KOPT-K1 (cell line): ENCODE results near the gene ZNF236.
A peak's percentile ranks its signal among the peaks of the same experiment; 100 is the strongest.
"Not testable (repeated sequence)": the region's sequence is repeated elsewhere in the genome, so short reads cannot be mapped to it uniquely, and the experiment has no call there.

ENCODE experiments used
- H3K27ac ChIP-seq: fragments of 200-600 bp; sonication (generic); 2 replicates; pipeline ENCODE4 v1.5.1; 2016; ENCODE audit warnings: antibody characterized with exemption, mild to moderate bottlenecking, low read depth, low read length; ENCODE audit not compliant: poor library complexity, severe bottlenecking
- H3K36me3 ChIP-seq: fragments of 200-600 bp; sonication (generic); 2 replicates; pipeline ENCODE4 v1.5.1; 2017; ENCODE audit warnings: antibody characterized with exemption, mild to moderate bottlenecking, low read length, moderate library complexity; ENCODE audit not compliant: insufficient read depth
- H3K9me3 ChIP-seq: fragments of 200-600 bp; sonication (generic); 2 replicates; pipeline ENCODE4 v1.5.1; 2017; ENCODE audit warnings: antibody characterized with exemption, low read length, mild to moderate bottlenecking; ENCODE audit not compliant: insufficient read depth, poor library complexity, severe bottlenecking

Gene ZNF236

DNA sequence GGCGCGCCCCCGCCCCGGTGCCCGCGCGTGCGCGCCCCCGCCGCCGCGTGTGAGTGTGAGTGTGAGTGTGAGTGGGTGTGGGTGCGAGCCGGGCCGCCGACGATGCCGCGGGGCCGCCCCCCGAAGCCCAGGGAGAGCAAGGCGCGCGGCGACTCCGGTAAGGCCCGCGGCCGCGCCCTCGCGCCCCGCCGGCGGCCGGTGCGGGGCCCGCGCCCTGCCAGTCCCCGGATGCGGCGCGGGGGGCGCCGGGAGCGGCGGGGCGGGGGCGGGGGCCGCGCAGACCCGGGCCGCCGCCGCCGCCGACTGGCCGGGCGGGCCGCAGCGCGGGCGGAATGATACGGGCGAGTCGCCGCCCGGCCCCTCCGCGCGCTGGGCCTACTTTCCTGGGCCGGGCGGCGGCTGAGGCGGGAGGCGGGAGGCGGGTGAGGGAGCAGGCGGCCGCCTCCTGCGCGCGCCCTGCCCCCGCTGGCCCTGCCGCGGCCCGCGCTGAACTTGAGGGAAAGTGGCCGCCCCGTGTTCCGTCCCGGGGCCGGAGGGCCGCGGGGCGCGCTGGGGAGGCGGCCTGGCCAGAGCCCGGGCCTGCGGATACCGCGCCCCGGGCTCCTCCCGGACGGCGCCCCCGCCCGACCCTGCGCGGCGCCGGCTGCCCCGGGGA, at the start of gene ZNF236:
Gene ZNF236, plus strand, starts transcription at position 52 of the 655 bp plus-strand sequence. Its CDS starts 51 bp downstream, at position 103.
- H3K9me3 ChIP-seq = no peaks in the 10 kb centered on the region
- H3K36me3 ChIP-seq = peaks cover 18% of the 10 kb centered on the region; the same call in 1 of the 2 replicates
- peak within 1 kb of the TSS; percentile 96 for H3K27ac ChIP-seq

DNA sequence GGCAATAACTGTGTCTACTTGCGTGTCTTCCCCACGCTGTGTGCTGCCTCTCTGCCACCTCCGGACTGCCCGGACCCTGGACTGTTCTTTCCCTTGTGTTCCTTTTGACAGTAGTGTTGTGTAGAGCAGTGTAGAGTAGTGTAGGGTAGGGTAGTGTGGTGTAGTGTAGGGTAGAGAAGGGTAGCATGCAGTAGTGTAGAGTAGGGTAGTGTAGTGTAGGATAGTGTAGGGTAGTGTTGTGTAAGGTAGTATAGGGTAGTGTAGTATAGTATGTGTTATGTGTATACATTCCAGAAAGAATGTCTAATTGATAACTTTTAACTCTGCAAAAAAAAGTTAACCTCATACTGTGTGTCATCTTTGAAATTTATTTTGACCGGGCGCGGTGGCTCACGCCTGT, 49.7 kb upstream of the ZNF236 start:
- Histone ChIP-seq H3K27ac (no peak overlapping the region), H3K9me3 (no peaks in the 10 kb centered on the region)

DNA sequence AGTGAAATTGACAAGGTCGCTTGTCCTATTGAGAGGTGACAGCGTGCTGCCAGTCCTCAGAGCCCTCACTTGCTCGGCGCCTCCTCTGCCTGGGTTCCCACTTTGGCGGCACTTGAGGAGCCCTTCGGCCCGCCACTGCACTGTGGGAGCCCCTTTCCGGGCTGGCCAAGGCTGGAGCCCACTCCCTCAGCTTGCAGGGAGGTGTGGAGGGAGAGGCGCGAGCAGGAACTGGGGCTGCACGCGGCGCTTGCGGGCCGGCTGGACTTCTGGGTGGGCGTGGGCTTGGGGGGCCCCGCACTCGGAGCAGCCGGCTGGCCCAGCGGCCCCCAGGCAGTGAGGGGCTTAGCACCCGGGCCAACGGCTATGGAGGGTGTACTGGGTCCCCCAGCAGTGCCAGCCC, 45.3 kb upstream of the ZNF236 start:
- H3K27ac ChIP-seq, H3K9me3 ChIP-seq: not testable (repeated sequence)

More for the DNA sequence above, 49.7 kb upstream of the ZNF236 start:
- no peaks in the 10 kb centered on the region for H3K36me3 ChIP-seq

DNA sequence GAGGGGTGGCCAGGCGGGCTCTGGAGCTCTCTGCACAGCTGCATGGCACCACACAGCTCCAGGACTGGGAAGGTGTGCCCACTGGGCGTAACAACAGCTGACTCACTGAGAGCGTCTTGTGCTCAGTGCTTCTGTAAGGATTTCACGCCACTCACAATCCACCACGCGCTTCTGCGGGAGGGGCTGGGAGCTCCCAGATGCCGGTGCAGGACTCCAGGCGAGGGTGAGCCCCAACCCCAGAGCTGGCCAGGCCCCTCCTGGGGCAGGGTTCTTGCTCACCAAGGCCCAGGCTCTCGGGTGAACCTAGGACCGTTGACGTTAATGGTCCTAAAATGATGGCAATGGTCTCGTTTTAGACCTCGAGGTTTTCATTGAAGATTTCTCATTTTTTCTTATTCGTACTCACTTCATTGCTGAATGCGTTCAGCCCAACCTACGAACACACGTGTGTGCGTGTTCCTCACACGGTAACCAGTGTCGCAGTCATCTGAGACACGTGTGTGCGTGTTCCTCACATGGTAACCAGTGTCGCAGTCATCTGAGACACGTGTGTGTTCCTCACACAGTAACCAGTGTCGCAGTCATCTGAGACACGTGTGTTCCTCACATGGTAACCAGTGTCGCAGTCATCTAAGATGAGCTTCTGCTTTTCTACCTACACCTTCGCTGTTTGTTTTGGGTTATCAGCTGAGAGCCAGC, 38.4 kb upstream of the ZNF236 start:
- H3K27ac ChIP-seq = no peak overlapping the region
- peaks cover 3% of the 10 kb centered on the region for H3K9me3 ChIP-seq
- no peaks in the 10 kb centered on the region for H3K36me3 ChIP-seq

More for the DNA sequence above, 45.3 kb upstream of the ZNF236 start:
- H3K36me3 ChIP-seq = not testable (repeated sequence)

DNA sequence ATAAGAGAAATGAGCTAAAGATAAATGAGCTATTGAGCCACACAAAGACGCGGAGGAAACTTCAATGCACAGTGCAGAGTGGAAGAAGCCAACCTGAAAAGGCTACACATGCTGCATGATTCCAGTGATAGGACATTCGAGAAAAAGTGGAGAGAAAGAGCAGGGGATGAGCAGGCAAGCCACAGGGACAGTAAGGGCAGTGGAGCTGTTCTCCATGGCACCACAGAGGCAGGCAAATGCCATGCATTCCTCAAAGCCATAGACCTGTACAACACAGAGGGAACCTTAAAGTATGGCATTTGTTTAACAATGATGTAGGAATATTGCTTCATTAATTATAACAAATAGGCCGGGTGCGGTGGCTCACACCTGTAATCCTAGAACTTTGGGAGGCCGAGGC, 36.5 kb upstream of the ZNF236 start:
- Histone ChIP-seq H3K27ac (no peak overlapping the region), H3K9me3 (peaks cover 8% of the 10 kb centered on the region), H3K36me3 (no peaks in the 10 kb centered on the region)

DNA sequence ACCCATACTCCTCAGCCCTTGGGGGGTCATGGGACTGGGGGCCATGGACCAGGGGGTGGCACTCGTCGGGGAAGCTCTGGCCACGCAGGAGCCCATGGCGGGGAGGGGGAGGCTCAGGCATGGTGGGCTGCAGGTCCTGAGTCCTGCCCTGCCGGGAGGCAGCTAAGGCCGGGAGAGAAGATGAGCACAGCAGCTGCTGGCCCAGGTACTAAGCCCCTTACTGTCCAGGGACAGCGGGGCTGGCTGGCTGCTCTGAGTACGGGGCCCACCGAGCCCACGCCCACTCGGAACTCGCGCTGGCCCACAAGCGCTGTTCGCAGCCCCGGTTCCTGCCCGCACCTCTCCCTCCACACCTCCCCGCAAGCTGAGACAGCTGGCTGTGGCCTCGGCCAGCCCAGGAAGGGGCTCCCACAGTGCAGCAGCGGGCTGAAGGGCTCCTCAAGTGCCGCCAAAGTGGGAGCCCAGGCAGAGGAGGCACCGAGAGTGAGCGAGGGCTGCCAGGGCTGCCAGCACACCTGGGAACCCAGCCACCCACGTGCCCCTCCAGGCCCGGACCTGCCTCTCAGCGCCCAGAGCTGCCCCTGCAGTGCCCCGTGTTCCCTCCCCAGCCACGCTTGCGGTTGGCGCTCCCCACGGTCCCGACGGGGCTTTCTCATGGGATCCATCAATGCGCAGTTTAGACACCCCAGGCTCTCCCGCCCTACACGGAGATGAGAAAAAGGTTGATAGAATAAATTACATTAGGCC, 33.6 kb upstream of the ZNF236 start:
- Histone ChIP-seq H3K9me3 (peaks cover 23% of the 10 kb centered on the region), H3K36me3 (no peaks in the 10 kb centered on the region), H3K27ac (no peak overlapping the region)

DNA sequence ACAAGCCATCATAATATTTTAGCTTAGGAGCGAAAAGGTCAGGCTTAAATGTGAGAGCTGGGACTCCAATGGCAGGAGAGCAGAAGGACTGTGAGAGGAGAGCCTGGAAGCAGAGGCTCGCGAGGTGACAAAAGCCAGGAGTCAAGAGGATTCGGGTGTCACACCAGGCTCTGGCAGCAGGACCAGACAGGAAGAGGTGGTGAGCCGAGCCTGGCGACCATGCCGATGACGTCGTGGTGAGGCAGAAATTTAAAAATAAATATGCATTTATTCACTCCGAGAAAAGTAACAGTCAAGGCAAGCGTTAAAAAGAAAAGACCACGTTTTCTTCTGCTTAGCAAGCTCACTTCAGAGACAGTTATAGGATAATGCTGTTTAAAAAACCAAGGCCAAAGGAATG, 31.3 kb upstream of the ZNF236 start:
- Histone ChIP-seq H3K27ac (no peak overlapping the region), H3K36me3 (no peaks in the 10 kb centered on the region), H3K9me3 (peaks cover 23% of the 10 kb centered on the region)

DNA sequence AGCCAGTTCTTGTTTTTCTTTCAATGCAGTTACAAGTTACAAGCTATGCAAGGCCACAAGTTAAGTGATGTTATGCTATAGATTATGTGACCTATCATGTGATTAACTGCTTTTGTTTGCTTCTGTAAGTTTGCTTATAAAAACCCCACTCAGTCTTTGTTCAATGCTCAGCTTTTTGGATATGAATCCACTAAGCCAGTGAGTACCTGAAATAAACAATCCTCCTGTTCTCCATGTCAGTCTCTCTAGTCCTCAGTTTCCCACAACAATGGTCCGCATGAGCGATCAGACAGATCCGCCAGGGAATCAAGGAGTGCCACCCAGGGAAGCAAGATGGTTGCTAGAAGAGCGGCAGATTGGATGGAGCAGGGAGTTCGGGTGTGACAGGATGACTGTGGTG, 30.7 kb upstream of the ZNF236 start:
- no peak overlapping the region for H3K27ac ChIP-seq
- no peaks in the 10 kb centered on the region for H3K36me3 ChIP-seq
- peaks cover 23% of the 10 kb centered on the region for H3K9me3 ChIP-seq

DNA sequence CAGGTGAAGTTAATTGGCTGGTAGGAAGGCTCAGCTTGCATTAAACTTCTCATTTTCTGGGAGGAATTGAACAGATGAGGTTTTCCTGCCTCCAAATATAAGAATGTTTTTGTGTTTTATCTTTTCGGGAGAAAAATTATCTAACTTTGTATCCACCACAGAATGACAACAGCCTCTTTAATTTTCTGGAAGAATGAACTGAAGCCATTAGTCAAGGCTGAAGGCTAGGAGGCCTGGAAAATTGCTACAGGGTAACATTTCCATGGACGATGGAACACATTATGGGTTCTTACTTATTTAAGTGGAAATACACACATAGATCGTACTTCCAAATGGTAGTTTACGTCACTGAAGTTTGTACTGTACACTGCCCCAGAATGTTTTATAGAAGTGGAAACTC, 28.0 kb upstream of the ZNF236 start:
- H3K9me3 ChIP-seq = peaks cover 18% of the 10 kb centered on the region
- H3K36me3 ChIP-seq = no peaks in the 10 kb centered on the region
- no peak overlapping the region for H3K27ac ChIP-seq

DNA sequence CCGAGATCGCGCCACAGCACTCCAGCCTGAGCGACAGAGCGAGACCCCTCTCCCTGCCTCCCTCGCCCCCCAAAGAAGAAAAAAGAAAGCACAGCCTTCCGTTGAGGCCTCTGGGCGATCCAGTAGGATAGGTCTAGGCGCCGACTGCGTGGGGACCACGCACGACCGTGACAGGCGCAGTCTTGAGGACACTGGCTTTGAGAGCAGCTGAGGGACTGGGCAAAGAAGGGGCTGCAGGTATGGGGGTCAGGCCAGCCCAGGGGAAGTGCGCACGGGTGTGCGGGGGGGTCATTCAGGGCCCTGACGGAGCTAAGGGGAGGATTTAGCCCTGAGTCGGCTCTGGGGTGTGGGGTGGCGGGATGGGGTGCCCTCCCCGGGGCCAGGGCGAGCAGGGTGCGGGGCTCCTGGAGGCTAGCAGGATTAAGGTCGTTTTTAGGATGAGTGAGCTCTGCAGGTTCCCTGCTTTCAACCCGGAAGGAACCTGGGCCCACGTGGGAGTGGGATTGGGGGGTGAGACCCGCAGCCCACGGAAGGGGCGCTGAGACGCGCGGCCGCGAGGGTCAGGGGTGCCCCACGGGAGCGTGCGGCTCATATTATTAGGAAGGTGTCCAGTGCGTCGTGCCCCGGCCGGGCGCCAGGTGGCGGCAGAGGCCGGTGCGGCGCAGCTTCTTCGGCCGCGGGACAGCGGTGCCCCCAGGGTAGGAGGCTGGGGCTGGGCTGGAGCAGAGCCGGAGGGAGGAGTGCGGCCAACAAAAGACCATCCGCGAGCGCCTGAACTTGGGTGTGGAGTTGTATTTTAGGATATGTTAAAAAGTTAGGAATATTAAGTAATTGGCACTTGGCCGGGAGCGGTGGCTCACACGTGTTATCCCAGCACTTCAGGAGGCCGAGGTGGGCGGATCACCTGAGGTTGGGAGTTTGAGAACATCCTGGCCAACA, 20.5 kb upstream of the ZNF236 start:
- H3K36me3 ChIP-seq = no peaks in the 10 kb centered on the region
- no peak overlapping the region for H3K27ac ChIP-seq
- no peaks in the 10 kb centered on the region for H3K9me3 ChIP-seq

DNA sequence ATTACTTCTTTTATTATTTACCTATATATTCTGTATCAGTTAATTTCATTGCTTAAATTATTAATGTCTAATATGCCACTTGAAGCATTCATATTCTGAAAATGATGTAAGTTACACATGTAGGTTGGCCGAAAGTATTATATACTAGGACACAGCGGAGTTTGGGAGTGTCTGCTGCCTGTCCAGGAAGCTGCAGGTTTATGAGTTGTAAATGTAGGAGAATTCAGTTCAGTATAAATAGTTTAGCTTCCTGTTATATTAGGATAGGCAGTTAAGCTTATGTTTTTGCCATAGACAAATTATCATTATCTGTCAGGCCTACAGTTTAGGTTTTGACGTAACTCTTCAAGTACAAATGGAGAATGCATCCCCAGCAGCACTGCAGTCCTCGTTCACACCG, 18.9 kb upstream of the ZNF236 start:
- H3K27ac ChIP-seq = no peak overlapping the region
- peaks cover 10% of the 10 kb centered on the region for H3K36me3 ChIP-seq
- H3K9me3 ChIP-seq = no peaks in the 10 kb centered on the region

DNA sequence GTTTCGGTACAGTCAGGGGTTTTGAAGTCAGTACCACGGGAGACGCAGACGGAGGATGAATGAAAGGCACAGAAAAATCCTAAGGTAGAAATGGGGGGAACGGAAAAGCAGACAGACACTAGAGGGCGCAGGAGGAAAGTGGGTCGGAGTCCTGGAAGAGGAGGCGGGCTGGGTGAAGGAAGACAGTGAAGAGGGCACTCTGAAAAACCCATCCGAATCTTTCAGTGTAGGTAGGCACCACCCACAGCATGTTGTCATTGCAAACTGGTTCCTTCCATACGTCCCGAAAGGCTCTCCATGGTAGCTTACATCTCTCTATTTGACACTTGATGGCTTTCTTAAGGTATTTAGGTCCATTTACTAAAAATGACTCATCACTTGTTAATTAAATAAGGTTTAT, 18.5 kb upstream of the ZNF236 start:
- H3K36me3 ChIP-seq = peaks cover 14% of the 10 kb centered on the region
- no peak overlapping the region for H3K27ac ChIP-seq
- no peaks in the 10 kb centered on the region for H3K9me3 ChIP-seq

DNA sequence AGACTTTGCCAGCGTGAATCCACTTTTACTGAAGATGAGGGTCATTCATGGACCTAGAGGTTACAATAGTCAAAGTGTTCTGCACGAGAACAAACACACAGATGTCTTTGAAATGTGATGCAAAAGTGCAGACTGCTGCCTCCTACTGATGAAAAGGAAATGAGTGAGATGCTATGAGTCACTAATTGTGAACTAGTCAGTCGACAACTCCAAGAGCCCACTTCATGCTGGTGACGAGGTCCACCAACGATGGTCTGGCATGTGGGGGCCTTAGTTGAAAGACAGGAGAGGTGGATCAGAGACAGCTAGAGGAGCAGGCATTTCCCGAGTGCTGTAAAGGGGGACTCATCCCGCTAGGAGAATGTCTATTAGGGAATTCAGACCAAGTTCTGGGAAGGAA, 17.1 kb upstream of the ZNF236 start:
- Histone ChIP-seq H3K27ac (no peak overlapping the region), H3K9me3 (no peaks in the 10 kb centered on the region), H3K36me3 (peaks cover 16% of the 10 kb centered on the region)

DNA sequence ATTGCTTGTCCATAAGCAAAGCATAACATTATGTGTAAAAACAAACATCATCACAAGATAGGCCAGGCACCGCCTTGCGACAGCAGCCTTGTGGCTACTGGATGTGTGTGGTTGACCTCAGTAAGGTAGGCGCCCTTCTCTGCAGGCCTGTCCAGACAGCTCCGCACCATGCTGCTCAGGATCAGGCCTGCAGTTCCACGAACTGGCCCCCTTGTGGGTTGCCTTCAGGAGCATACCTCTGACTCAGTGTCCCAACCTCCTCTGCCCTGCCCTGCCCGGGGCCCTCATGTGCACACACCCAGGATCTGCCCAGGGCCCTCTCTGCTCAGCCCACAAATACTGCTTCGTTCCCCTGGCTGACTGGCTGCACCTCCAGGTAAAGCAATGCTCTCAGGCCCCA, 16.1 kb upstream of the ZNF236 start:
- no peaks in the 10 kb centered on the region for H3K9me3 ChIP-seq

More for the DNA sequence above, 16.1 kb upstream of the ZNF236 start:
- Histone ChIP-seq H3K36me3 (peaks cover 16% of the 10 kb centered on the region), H3K27ac (no peak overlapping the region)
